GM12891 (cell line): ENCODE data around the gene HSPA1A.

Source experiments
- POLR2A ChIP-seq: IDR thresholded peaks from 2 replicates; pipeline ENCODE4 v1.6.1; 2011; ENCODE audit warnings: low read depth, low read length, control low read depth
- POLR2AphosphoS5 ChIP-seq: IDR thresholded peaks from 2 replicates; pipeline ENCODE4 v1.6.1; 2011; ENCODE audit warnings: low read depth, low read length, control low read depth

DNA sequence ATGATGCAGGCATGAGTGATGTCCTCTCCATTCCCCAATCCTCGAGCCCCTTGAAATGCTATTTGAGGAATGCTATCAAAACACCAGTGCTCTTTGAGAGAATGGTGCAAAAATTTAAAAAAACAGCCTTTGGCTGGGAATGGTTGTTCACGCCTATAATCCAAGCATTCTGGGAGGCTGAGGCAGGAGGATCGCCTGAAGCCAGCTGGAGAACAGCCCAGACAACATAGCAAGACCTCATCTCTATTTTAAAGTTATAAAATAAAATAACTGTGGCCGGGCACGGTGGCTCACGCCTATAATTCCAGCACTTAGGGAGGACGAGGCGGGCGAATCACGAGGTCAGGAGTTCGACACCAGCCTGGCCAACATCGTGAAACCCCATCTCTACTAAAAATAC lies 15.6 kb upstream of the HSPA1A start:
- TF ChIP-seq POLR2A = no peak
- TF ChIP-seq POLR2AphosphoS5 = no peak
